Body of pancreas (tissue), 4 donors: ENCODE results near the gene LHX8. TPM values are rescaled to one million over a fixed set of nuclear protein-coding genes. Genes with fewer than 3 reads are reported as not detected.

Source experiments
- ATAC-seq: fragments of 150-250 bp; one replicate; pipeline ENCODE4 v1.9.1; 2016
- DNase-seq, 4 donors: peaks; one replicate each; pipeline ENCODE4 v3.0.0-alpha.2; 2019
- H3K27ac ChIP-seq, 4 donors: fragments of 200-600 bp; sonication (generic); 1 replicate in 3 of 4; 2 replicates in 1 of 4; pipeline versions ENCODE4 v1.5.1 to v1.6.1; 2016 to 2019; ENCODE audit warnings: mild to moderate bottlenecking in 1 of 4, mixed read lengths in 1 of 4, moderate library complexity in 1 of 4
- H3K27me3 ChIP-seq, 2 donors: fragments of 200-600 bp; sonication (generic); one replicate each; pipeline ENCODE4 v1.6.0; 2016; ENCODE audit warnings: mild to moderate bottlenecking in 1 of 2
- H3K36me3 ChIP-seq, 2 donors: fragments of 200-600 bp; sonication (generic); replicated peaks in 1 of 2; 2 replicates each; pipeline ENCODE4 v1.5.1; 2016; ENCODE audit warnings: low read depth in 2 of 2; ENCODE audit not compliant: insufficient read depth in 1 of 2
- H3K4me1 ChIP-seq: fragments of 200-600 bp; sonication (generic); one replicate; pipeline ENCODE4 v1.6.0; 2016
- H3K4me3 ChIP-seq, 2 donors: fragments of 200-600 bp; sonication (generic); 1 replicate in 1 of 2; 2 replicates in 1 of 2; pipeline ENCODE4 v1.5.1; 2016 to 2019
- H3K9me3 ChIP-seq, 3 donors: fragments of 200-600 bp; sonication (generic); 1 replicate in 2 of 3; 2 replicates in 1 of 3; pipeline ENCODE4 v1.5.1; 2016
- CTCF ChIP-seq, 7 experiments: fragments of 450-650 bp in 4 of 7; fragments of 200-600 bp in 3 of 7; sonication (generic) in 3 of 7; IDR thresholded peaks; one replicate each; pipeline ENCODE4 v1.5.1; 2016 to 2019; ENCODE audit warnings: antibody characterized with exemption in 7 of 7
- POLR2A ChIP-seq, 3 donors: fragments of 450-650 bp; IDR thresholded peaks; one replicate each; pipeline ENCODE4 v1.6.1; 2016; ENCODE audit warnings: antibody characterized with exemption in 3 of 3, mild to moderate bottlenecking in 2 of 3
- WGBS, 2 donors: methylation state at CpG; one replicate each; pipeline ENCODE4 v1.1.5; 2017; 5-methylcytosine and 5-hydroxymethylcytosine counted together
- intact Hi-C: fragments of 100-400 bp; cut with DNase I; formaldehyde crosslinking; loops from one replicate; pipeline ENCODE4 v1.15.1; 2023
- total RNA-seq, 2 donors: library from RNA; depleted of rRNA; stranded (reverse); fragments of >200 nt; gene quantifications; one replicate each; pipeline ENCODE4 v1.1.0, GENCODE V29; 2016

Gene LHX8
- total RNA-seq, 2 donors from 2014 or later: not detected

- Histone ChIP-seq H3K36me3 (no peaks in the 10 kb centered on the region), H3K27me3 (peaks cover 0 to 77% of the 10 kb centered on the region in 2 donors), H3K9me3 (no peaks in the 10 kb centered on the region), H3K4me1 (peaks cover 13% of the 10 kb centered on the region), H3K27ac (no peak overlapping the region), H3K4me3 (no peak overlapping the region)
- DNase-seq (no peak), ATAC-seq (no peak)
- TF ChIP-seq POLR2A (IDR thresholded peaks at IDR 0.05): no peak
- TF ChIP-seq CTCF (IDR thresholded peaks at IDR 0.05): no peak
- 1 to 3% methylated on average over 10 of the region's 10 CpGs for WGBS, 2 donors
- intact Hi-C loops: no loop called here
Observed at GRCh38 chr1:75129660-75129982, 4.6 kb upstream of the LHX8 start.

GRCh38 chr1:75129983-75130789 lies 4.0 kb upstream of the LHX8 start:
- DNase-seq: no peak
- no peak for TF ChIP-seq CTCF (IDR thresholded peaks at IDR 0.05)
- no peak for TF ChIP-seq POLR2A (IDR thresholded peaks at IDR 0.05)
- no peak overlapping the region for H3K4me3 ChIP-seq
- WGBS, 2 donors: 4% methylated on average over 22 to 40 of the region's 40 CpGs
- peaks cover 16% of the 10 kb centered on the region for H3K4me1 ChIP-seq
- H3K27ac ChIP-seq: no peak overlapping the region
- H3K9me3 ChIP-seq: no peaks in the 10 kb centered on the region
- peaks cover 0 to 76% of the 10 kb centered on the region in 2 donors for H3K27me3 ChIP-seq
- H3K36me3 ChIP-seq: no peaks in the 10 kb centered on the region
- intact Hi-C loops: no loop called here
- ATAC-seq: no peak

GRCh38 chr1:75130865-75131564 lies 3.2 kb upstream of the LHX8 start:
- H3K9me3 ChIP-seq: no peaks in the 10 kb centered on the region
- TF ChIP-seq CTCF (IDR thresholded peaks at IDR 0.05): no peak
- TF ChIP-seq POLR2A (IDR thresholded peaks at IDR 0.05): no peak
- no peaks in the 10 kb centered on the region for H3K36me3 ChIP-seq
- 5 to 6% methylated on average over 21 to 36 of the region's 36 CpGs for WGBS, 2 donors
- no peak for DNase-seq
- H3K27ac ChIP-seq: no peak overlapping the region
- no peak for ATAC-seq
- peaks cover 0 to 80% of the 10 kb centered on the region in 2 donors for H3K27me3 ChIP-seq
- H3K4me1 ChIP-seq: peaks cover 21% of the 10 kb centered on the region
- intact Hi-C loops: no loop called here
- H3K4me3 ChIP-seq: no peak overlapping the region

GRCh38 chr1:75131565-75132241 lies 2.5 kb upstream of the LHX8 start:
- no peak for ATAC-seq
- peaks cover 0 to 80% of the 10 kb centered on the region in 2 donors for H3K27me3 ChIP-seq
- DNase-seq: no peak
- no peaks in the 10 kb centered on the region for H3K9me3 ChIP-seq
- H3K36me3 ChIP-seq: no peaks in the 10 kb centered on the region
- intact Hi-C loops: no loop called here
- TF ChIP-seq POLR2A (IDR thresholded peaks at IDR 0.05): no peak
- TF ChIP-seq CTCF (IDR thresholded peaks at IDR 0.05): no peak
- H3K4me3 ChIP-seq: no peak overlapping the region
- H3K27ac ChIP-seq: no peak overlapping the region
- 5 to 10% methylated on average over 23 to 27 of the region's 27 CpGs for WGBS, 2 donors
- H3K4me1 ChIP-seq: peaks cover 28% of the 10 kb centered on the region
